Muscle layer of duodenum (tissue), 2 donors: Measurements from ENCODE around the gene CD34.
A peak's percentile ranks its signal among the peaks of the same experiment; 100 is the strongest.

Source experiments
- H3K27ac ChIP-seq: one replicate; pipeline ENCODE4 v1.7.0; 2013; ENCODE audit warnings: mild to moderate bottlenecking, low read length
- H3K27me3 ChIP-seq: one replicate; pipeline ENCODE4 v1.7.0; 2013; ENCODE audit warnings: low read depth, mild to moderate bottlenecking, control low read depth, low read length
- H3K36me3 ChIP-seq, 2 donors: one replicate each; pipeline ENCODE4 v1.7.0; 2013; ENCODE audit warnings: low read length in 2 of 2, control low read depth in 1 of 2, mild to moderate bottlenecking in 1 of 2; ENCODE audit not compliant: insufficient read depth in 2 of 2, control insufficient read depth in 1 of 2
- H3K4me1 ChIP-seq, 2 donors: one replicate each; pipeline ENCODE4 v1.7.0; 2013; ENCODE audit warnings: low read length in 2 of 2, mild to moderate bottlenecking in 2 of 2, control low read depth in 1 of 2, moderate library complexity in 1 of 2; ENCODE audit not compliant: insufficient read depth in 2 of 2, control insufficient read depth in 1 of 2
- H3K4me3 ChIP-seq, 2 donors: one replicate each; pipeline ENCODE4 v1.7.0; 2013; ENCODE audit warnings: low read length in 2 of 2, low read depth in 1 of 2, mild to moderate bottlenecking in 1 of 2
- H3K9me3 ChIP-seq, 2 donors: one replicate each; pipeline ENCODE4 v1.7.0; 2013; ENCODE audit warnings: low read length in 2 of 2, control low read depth in 1 of 2, mild to moderate bottlenecking in 1 of 2; ENCODE audit not compliant: control insufficient read depth in 1 of 2
- donor health status: healthy.

CD34 gene

DNA sequence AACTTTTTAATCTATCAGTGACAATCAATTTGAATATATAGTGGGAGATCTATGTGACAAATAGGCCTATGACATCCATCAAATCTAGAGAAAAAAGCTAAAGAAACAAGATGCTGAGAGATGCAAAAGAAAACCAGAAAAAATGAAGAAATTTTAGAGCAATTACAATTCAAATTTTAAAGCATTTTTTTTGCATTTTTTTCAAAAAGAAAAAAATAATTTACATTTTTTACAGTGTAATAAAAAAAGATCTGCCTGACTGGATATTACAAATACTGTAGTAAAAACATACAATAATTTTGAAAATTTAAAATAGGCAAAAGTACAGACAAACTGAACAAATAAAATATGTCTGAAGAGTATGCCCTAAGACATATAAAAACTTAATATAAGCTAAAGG is 14.4 kb downstream of the CD34 start:
- no peaks in the 10 kb centered on the region for H3K9me3 ChIP-seq
- H3K27me3 ChIP-seq = no peaks in the 10 kb centered on the region
- H3K27ac ChIP-seq = no peak overlapping the region
- no peak overlapping the region for H3K4me3 ChIP-seq
- peaks cover 3 to 5% of the 10 kb centered on the region in 2 donors for H3K4me1 ChIP-seq
- no peaks in the 10 kb centered on the region for H3K36me3 ChIP-seq

DNA sequence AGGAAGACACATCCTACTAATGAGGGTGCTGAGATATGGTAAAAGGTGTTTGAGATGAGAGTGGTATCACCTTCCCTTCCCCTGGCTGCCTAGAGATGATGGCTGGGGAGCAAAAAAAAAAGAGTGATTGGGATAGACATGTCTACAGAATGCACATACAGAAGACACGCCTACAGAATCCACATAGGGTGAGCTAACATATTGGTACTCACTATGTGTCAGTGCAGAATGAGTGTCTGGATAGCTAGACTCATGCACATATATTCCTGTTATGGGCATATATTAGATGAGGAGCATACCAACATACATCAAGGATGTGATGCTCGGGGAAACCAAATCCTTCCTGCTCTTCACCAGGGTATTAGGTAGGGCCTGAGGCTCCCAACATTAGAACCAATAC is 16.2 kb downstream of the CD34 start:
- no peaks in the 10 kb centered on the region for H3K36me3 ChIP-seq
- no peaks in the 10 kb centered on the region for H3K27me3 ChIP-seq
- no peak overlapping the region for H3K4me3 ChIP-seq
- H3K27ac ChIP-seq = no peak overlapping the region
- no peaks in the 10 kb centered on the region for H3K9me3 ChIP-seq
- peaks cover 12 to 16% of the 10 kb centered on the region in 2 donors for H3K4me1 ChIP-seq

DNA sequence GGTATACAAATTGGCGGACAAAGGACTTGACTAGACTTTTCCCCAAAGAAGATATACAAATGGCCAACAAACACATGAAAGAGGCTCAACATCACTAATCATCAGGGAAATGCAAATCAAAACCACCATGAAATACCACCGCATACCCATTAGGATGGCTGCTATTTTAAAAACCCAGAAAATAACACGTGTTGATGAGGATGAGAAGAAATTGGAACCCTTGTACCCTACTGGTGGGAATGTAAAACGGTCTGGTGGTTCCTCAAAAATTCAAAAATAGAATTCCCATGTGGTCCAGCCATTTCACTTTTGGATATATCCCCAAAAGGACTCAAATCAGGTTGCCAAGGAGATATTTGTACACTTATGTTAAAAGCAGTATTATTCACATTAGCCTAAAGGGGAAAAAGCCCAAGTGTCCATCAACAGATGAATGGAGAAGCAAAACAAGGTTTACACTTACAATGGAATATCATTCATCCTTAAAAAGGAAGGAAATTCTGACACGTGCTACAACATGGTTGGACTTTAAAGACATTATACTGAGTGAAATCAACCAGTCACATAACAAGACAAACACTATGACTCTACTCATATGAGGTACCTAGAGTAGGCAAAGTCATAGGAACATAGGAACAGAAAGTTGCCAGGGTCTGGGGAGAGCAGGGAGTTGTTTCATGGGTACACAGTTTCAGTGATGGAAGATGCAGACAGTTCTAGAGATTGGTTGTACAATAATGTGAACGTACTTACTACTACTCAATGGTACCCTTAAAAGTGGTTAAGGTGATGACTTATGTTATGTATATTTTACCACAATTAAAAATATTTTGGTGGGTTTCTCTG is 17.0 kb downstream of the CD34 start:
- no peak overlapping the region for H3K4me3 ChIP-seq
- H3K4me1 ChIP-seq = peaks cover 18 to 19% of the 10 kb centered on the region in 2 donors
- no peaks in the 10 kb centered on the region for H3K27me3 ChIP-seq
- H3K9me3 ChIP-seq = no peaks in the 10 kb centered on the region
- no peaks in the 10 kb centered on the region for H3K36me3 ChIP-seq
- no peak overlapping the region for H3K27ac ChIP-seq

DNA sequence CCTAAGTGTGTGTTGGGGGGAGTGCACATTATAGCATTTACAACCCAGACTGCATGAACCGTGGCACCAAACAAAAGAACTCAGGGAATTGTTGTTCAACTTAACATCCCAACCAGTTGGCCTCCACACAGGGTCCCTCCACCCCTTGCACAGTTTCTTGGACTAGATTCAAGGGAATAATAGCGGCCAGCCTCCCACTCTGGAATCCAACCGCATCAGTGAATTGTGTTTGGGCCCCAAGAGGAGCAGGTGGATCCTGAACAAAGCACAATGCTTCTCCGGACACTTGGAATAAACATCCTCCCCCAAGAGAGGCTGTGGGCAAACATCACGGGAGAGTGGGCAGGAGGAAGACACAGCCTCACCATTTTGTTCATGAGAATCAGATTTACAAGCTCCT is 18.2 kb downstream of the CD34 start:
- Histone ChIP-seq H3K4me1 (peaks cover 24 to 30% of the 10 kb centered on the region in 2 donors), H3K9me3 (no peaks in the 10 kb centered on the region), H3K36me3 (no peaks in the 10 kb centered on the region), H3K4me3 (no peak overlapping the region), H3K27ac (no peak overlapping the region), H3K27me3 (no peaks in the 10 kb centered on the region)

GRCh38 chr1:207891148-207891547 is 19.8 kb downstream of the CD34 start:
- Histone ChIP-seq H3K9me3 (no peaks in the 10 kb centered on the region), H3K4me1 (peaks cover 24 to 32% of the 10 kb centered on the region in 2 donors)

DNA sequence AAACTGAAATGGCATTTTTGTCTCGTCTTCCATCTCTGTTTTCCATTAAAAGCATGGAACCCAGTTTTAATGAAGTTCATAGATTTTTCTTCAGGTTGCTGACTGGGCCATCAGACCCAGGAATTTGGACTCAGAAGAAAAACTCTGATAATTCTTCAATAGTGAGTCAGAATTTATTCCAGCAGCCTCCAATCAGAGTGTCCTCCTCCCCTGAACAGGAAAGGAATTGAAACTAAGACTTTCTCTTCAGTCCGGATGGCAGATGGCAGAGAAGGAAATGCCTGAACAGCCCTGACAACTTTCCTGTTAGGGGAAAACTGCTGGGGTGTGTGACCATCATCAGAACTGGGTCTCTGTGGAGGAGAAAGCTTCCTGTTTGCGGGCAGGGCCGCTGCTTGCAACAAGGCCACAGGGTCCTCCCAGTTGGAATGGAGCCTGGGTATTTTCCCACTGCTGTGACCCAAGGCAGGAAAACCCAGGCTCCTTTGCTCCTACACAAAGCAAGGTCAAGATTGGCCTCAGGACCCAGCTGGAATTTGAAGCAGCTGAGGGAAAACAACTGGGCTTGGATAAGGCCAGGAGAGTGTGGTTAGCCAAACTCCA is 20.7 kb downstream of the CD34 start:
- no peak overlapping the region for H3K4me3 ChIP-seq
- H3K27me3 ChIP-seq = no peaks in the 10 kb centered on the region
- H3K9me3 ChIP-seq = no peaks in the 10 kb centered on the region
- no peaks in the 10 kb centered on the region for H3K36me3 ChIP-seq
- peak overlapping the region; percentile 32 for H3K27ac ChIP-seq
- peaks cover 29 to 42% of the 10 kb centered on the region in 2 donors for H3K4me1 ChIP-seq

More at GRCh38 chr1:207891148-207891547, 19.8 kb downstream of the CD34 start:
- Histone ChIP-seq H3K4me3 (no peak overlapping the region), H3K36me3 (no peaks in the 10 kb centered on the region), H3K27ac (peak overlapping the region; percentile 32), H3K27me3 (no peaks in the 10 kb centered on the region)

DNA sequence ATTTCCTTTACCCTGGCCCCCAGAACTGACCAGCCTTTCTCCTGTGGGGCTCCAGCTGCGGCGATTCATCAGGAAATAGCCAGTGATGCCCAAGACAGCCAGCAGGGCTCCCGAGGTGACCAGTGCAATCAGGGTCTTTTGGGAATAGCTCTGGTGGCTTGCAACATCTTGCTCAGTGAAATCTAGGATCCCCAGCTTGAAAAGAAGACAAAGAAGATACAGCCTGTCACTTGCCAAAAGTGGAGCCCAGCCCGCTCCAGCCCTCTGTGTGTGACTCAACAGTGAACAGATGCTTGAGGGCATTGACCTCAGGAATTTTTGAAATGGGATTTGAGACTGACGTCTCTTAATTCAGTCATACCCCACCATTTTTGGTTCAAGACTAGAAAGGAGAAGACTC is 22.3 kb downstream of the CD34 start:
- H3K36me3 ChIP-seq = no peaks in the 10 kb centered on the region
- no peak overlapping the region for H3K4me3 ChIP-seq
- no peak overlapping the region for H3K27ac ChIP-seq
- no peaks in the 10 kb centered on the region for H3K27me3 ChIP-seq
- peaks cover 29 to 57% of the 10 kb centered on the region in 2 donors for H3K4me1 ChIP-seq
- no peaks in the 10 kb centered on the region for H3K9me3 ChIP-seq

GRCh38 chr1:207887542-207888201 is 23.3 kb downstream of the CD34 start:
- H3K4me1 ChIP-seq = peaks cover 29 to 59% of the 10 kb centered on the region in 2 donors
- no peaks in the 10 kb centered on the region for H3K9me3 ChIP-seq
- H3K27me3 ChIP-seq = no peaks in the 10 kb centered on the region
- H3K4me3 ChIP-seq = no peak overlapping the region
- H3K36me3 ChIP-seq = no peaks in the 10 kb centered on the region
- H3K27ac ChIP-seq = no peak overlapping the region

GRCh38 chr1:207886227-207886626 is 24.7 kb downstream of the CD34 start:
- no peaks in the 10 kb centered on the region for H3K27me3 ChIP-seq
- no peak overlapping the region for H3K4me3 ChIP-seq
- peaks cover 24 to 57% of the 10 kb centered on the region in 2 donors for H3K4me1 ChIP-seq
- H3K27ac ChIP-seq = no peak overlapping the region
- no peaks in the 10 kb centered on the region for H3K9me3 ChIP-seq
- H3K36me3 ChIP-seq = no peaks in the 10 kb centered on the region

DNA sequence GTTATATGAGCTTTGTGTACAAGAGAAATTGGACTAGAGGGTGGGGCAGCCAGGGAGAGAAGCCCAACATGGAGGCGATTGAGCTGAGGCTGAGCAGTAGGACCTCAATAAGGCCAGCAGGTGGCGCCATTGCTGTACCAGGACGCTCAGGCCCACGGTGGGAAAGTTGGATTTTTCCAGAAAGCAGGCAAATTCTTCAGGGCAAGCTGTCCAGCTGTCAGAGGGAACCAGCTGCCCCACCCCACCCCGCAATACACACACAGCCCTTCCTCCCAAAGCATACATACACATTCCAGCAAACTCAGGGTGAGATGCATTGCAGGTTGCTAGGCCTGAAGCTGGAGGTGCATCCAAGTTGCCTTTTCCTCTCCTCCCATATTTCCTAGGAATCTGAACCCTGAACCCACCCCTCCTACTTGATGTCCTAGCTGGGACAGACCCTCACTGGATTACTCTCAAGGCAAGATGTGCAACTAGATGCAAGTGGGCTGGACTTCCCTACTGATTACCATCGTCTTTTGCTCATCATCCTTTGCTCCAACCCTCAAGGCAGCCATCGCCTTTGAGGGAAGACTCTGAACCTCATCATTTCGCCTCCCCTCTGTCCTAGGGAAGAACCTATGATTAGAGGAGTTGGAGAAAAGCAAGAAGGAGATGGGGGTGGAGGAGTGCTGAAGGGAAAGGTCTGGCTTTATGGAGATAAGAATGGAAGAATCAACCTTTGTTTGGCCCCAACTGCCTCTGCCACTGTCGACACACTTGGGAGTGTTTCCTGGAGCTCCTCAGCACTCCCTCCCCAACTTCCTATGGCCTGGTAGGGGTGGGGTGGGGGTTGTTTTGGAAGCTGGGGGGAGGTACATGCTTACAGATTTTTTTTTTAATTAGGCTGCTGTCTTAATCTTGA is 25.5 kb downstream of the CD34 start:
- Histone ChIP-seq H3K27me3 (no peaks in the 10 kb centered on the region), H3K9me3 (no peaks in the 10 kb centered on the region), H3K36me3 (no peaks in the 10 kb centered on the region), H3K27ac (no peak overlapping the region), H3K4me3 (no peak overlapping the region), H3K4me1 (peaks cover 17 to 49% of the 10 kb centered on the region in 2 donors)
